SK-N-SH (cell line): ENCODE results near the gene FSD1. TPM values are rescaled to one million over a fixed set of nuclear protein-coding genes. Genes with fewer than 3 reads are reported as not detected.

ENCODE experiments used
- CTCF ChIA-PET: fragments of 300-600, 350-600 bp; formaldehyde crosslinking; extraction: SDS; loops from one replicate; lab custom pipeline; 2021; lab: Yijun Ruan, JAX
- POLR2A ChIA-PET: fragments of 350-600 bp; sonication (Branson Sonifier 250); formaldehyde crosslinking; extraction: SDS; loops from one replicate; lab custom pipeline; 2020; ENCODE audit warnings: antibody characterized with exemption, inconsistent platforms; lab: Yijun Ruan, JAX
- DNase-seq: peaks from one replicate; pipeline ENCODE4 v3.0.0; 2012
- H2AFZ ChIP-seq: fragments of 200-600 bp; sonication (generic); 2 replicates; pipeline ENCODE4 v1.8.1; 2016; ENCODE audit warnings: antibody characterized with exemption, mild to moderate bottlenecking, low read depth
- H3F3A ChIP-seq: fragments of 200-600 bp; sonication (generic); replicated peaks from 2 replicates; pipeline ENCODE3; 2016; ENCODE audit warnings: antibody characterized with exemption, mild to moderate bottlenecking; ENCODE audit not compliant: insufficient read depth
- H3K27ac ChIP-seq, 2 experiments: fragments of 200-500 bp in 1 of 2; fragments of 200-600 bp in 1 of 2; sonication (Bioruptor generic) in 1 of 2; sonication (generic), shearing (Covaris generic) in 1 of 2; 2 replicates each; pipeline versions ENCODE4 v1.5.1 to v1.6.1; 2014 to 2016; ENCODE audit warnings: low read depth in 2 of 2, inconsistent platforms in 1 of 2, low read length in 1 of 2, mild to moderate bottlenecking in 1 of 2, mixed read lengths in 1 of 2
- H3K27me3 ChIP-seq: fragments of 200-600 bp; sonication (generic), shearing (Covaris generic); 2 replicates; pipeline ENCODE4 v1.6.1; 2016; ENCODE audit warnings: mixed run types; ENCODE audit not compliant: insufficient read depth
- H3K36me3 ChIP-seq, 2 experiments: fragments of 200-500 bp in 1 of 2; fragments of 200-600 bp in 1 of 2; sonication (Bioruptor generic) in 1 of 2; sonication (generic) in 1 of 2; replicated peaks in 1 of 2; 2 replicates each; pipeline versions ENCODE3 to v1.5.1; 2014 to 2016; ENCODE audit warnings: low read length in 1 of 2, mild to moderate bottlenecking in 1 of 2; ENCODE audit not compliant: insufficient read depth in 2 of 2, control insufficient read depth in 1 of 2
- H3K4me1 ChIP-seq, 2 experiments: fragments of 200-500 bp in 1 of 2; fragments of 200-600 bp in 1 of 2; sonication (Bioruptor generic) in 1 of 2; sonication (generic), shearing (Covaris generic) in 1 of 2; 2 replicates each; pipeline versions ENCODE4 v1.5.1 to v1.6.1; 2014 to 2016; ENCODE audit warnings: low read depth in 1 of 2, low read length in 1 of 2, mixed run types in 1 of 2; ENCODE audit not compliant: insufficient read depth in 2 of 2, control insufficient read depth in 1 of 2
- H3K4me2 ChIP-seq: fragments of 200-600 bp; sonication (generic), shearing (Covaris generic); 2 replicates; pipeline ENCODE4 v1.6.1; 2017; ENCODE audit warnings: mixed run types
- H3K4me3 ChIP-seq, 2 experiments: fragments of 200-500 bp in 1 of 2; fragments of 200-600 bp in 1 of 2; sonication (Bioruptor generic) in 1 of 2; sonication (generic), shearing (Covaris generic) in 1 of 2; 2 replicates each; pipeline versions ENCODE4 v1.5.1 to v1.8.1; 2014 to 2016; ENCODE audit warnings: low read depth in 2 of 2, inconsistent platforms in 1 of 2, low read length in 1 of 2, mild to moderate bottlenecking in 1 of 2, mixed read lengths in 1 of 2, moderate library complexity in 1 of 2
- H3K79me2 ChIP-seq: fragments of 200-600 bp; sonication (generic); 2 replicates; pipeline ENCODE4 v1.8.1; 2017; ENCODE audit warnings: mild to moderate bottlenecking; ENCODE audit not compliant: insufficient read depth
- H3K9ac ChIP-seq: fragments of 200-600 bp; sonication (generic); 2 replicates; pipeline ENCODE4 v1.6.1; 2017; ENCODE audit warnings: mixed run types
- H3K9me2 ChIP-seq: fragments of 200-600 bp; sonication (generic); 2 replicates; pipeline ENCODE4 v1.6.1; 2017; ENCODE audit warnings: mixed run types
- H3K9me3 ChIP-seq: fragments of 200-600 bp; sonication (generic); 2 replicates; pipeline ENCODE4 v1.6.1; 2017; ENCODE audit warnings: mixed run types, mild to moderate bottlenecking, moderate library complexity
- H4K20me1 ChIP-seq: fragments of 200-600 bp; sonication (generic); 2 replicates; pipeline ENCODE4 v1.6.1; 2017; ENCODE audit warnings: mild to moderate bottlenecking, mixed run types; ENCODE audit not compliant: insufficient read depth
- ELF1 ChIP-seq: IDR thresholded peaks from 2 replicates; pipeline ENCODE4 v1.4.0; 2012
- EZH2phosphoT487 ChIP-seq: fragments of 200-600 bp; sonication (generic); IDR thresholded peaks from 2 replicates; pipeline ENCODE4 v1.6.1; 2017; ENCODE audit warnings: low read depth, mixed run types, mild to moderate bottlenecking, antibody characterized with exemption, moderate library complexity, borderline replicate concordance
- FOXM1 ChIP-seq: IDR thresholded peaks from 2 replicates; pipeline ENCODE4 v1.4.0; 2012; ENCODE audit warnings: low read depth, mild to moderate bottlenecking
- GABPA ChIP-seq: IDR thresholded peaks from 2 replicates; pipeline ENCODE4 v1.4.0; 2012; ENCODE audit warnings: low read depth, mild to moderate bottlenecking
- GATA2 ChIP-seq: sonication (generic); formaldehyde crosslinking; IDR thresholded peaks from 2 replicates; pipeline ENCODE4 v1.5.0; 2020; ENCODE audit warnings: mild to moderate bottlenecking, missing genetic modification reagents
- JUND ChIP-seq: IDR thresholded peaks from 2 replicates; pipeline ENCODE4 v1.4.0; 2012
- MXI1 ChIP-seq: IDR thresholded peaks from 2 replicates; pipeline ENCODE4 v1.6.1; 2012; ENCODE audit warnings: mild to moderate bottlenecking, low read depth, low read length, improper control_type of control experiment
- NFIC ChIP-seq: IDR thresholded peaks from 2 replicates; pipeline ENCODE4 v1.4.0; 2012; ENCODE audit warnings: borderline replicate concordance
- NRF1 ChIP-seq: IDR thresholded peaks from 2 replicates; pipeline ENCODE4 v1.6.1; 2012; ENCODE audit warnings: low read depth, mild to moderate bottlenecking, low read length
- PBX3 ChIP-seq: IDR thresholded peaks from 2 replicates; pipeline ENCODE4; 2012
- POLR2AphosphoS5 ChIP-seq: IDR thresholded peaks from 2 replicates; pipeline ENCODE4 v1.6.1; 2012; ENCODE audit warnings: low read depth, low read length
- RAD21 ChIP-seq: IDR thresholded peaks from 2 replicates; pipeline ENCODE4 v1.6.1; 2012; ENCODE audit warnings: mild to moderate bottlenecking, low read length
- RCOR1 ChIP-seq: fragments of 150-350 bp; IDR thresholded peaks from 2 replicates; pipeline ENCODE4 v1.6.1; 2017; ENCODE audit warnings: antibody characterized with exemption, low read length
- REST ChIP-seq: IDR thresholded peaks from 2 replicates; pipeline ENCODE4 v1.6.1; 2012; ENCODE audit warnings: mild to moderate bottlenecking, low read depth, low read length, moderate library complexity
- RFX5 ChIP-seq: IDR thresholded peaks from 2 replicates; pipeline ENCODE4 v1.6.1; 2012; ENCODE audit warnings: mild to moderate bottlenecking, improper control_type of control experiment, low read length
- SIN3A ChIP-seq: IDR thresholded peaks from 2 replicates; pipeline ENCODE4 v1.6.1; 2012; ENCODE audit warnings: low read depth, mild to moderate bottlenecking, low read length, moderate library complexity, borderline replicate concordance
- SMC3 ChIP-seq: IDR thresholded peaks from 2 replicates; pipeline ENCODE4 v1.6.1; 2012; ENCODE audit warnings: low read depth, low read length, improper control_type of control experiment
- TAF1 ChIP-seq: IDR thresholded peaks from 2 replicates; pipeline ENCODE4 v1.6.1; 2012; ENCODE audit warnings: low read depth, mild to moderate bottlenecking, low read length, moderate library complexity, borderline replicate concordance
- TCF12 ChIP-seq: IDR thresholded peaks from 2 replicates; pipeline ENCODE4 v1.4.0; 2012
- WGBS: methylation state at CpG from one replicate; pipeline ENCODE4 v1.1.6; 2017; ENCODE audit warnings: low lambda C conversion rate; 5-methylcytosine and 5-hydroxymethylcytosine counted together
- polyA plus RNA-seq, 3 experiments: library from polyadenylated mRNA; depleted of rRNA; stranded (reverse); fragments of >200 nt; gene quantifications; 2 replicates each; pipeline ENCODE4 v1.2.3, GENCODE V29; 2012
- TF ChIP-seq, protein P1 (sequence below): IDR thresholded peaks from 2 replicates; pipeline ENCODE4 v1.4.0; 2012; ENCODE audit warnings: low read depth, borderline replicate concordance

FSD1 gene
- polyA plus RNA-seq, 1 of the 3 experiments (the other 2 are of a cell fraction) = 49.0 TPM

- no peak for TF ChIP-seq TCF12
Measured at GRCh38 chr19:4316956-4317355, 12.6 kb downstream of the FSD1 start (continued).

DNA sequence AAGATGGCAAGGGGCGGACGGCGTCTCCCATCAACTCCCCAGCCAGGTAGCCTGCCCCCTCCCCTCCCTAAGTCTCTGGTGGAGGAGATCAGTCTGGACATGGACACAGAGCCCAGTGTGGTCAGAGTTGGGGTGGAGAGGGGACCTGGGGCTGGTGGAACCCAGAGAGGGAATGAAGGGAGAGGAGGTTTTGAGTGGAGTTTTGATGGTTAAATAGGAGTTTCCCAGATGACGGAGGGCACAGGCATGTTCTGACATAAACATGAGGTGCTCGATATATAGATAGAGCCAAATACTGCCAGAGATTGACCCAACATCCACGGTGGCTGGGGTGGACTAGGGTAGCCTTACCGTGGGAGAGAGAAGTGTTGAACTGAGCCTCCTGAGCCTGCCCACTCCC lies 14.1 kb downstream of the FSD1 start:
- ChIA-PET CTCF (interaction anchor here (0.6 kb wide), 1 partner anchor 94 kb away, joined by 3 read pairs; no protein-coding TSS in a partner anchor), POLR2A (no interaction called here)
- Histone ChIP-seq H3K27me3 (no peaks in the 10 kb centered on the region), H3K27ac (no peak overlapping the region), H2AFZ (no peak overlapping the region), H3K4me3 (no peak overlapping the region), H3K9me2 (no peaks in the 10 kb centered on the region), H3K79me2 (no peaks in the 10 kb centered on the region), H3F3A (no peaks in the 10 kb centered on the region), H3K4me1 (no peaks in the 10 kb centered on the region), H3K36me3 (peaks cover 10 to 16% of the 10 kb centered on the region in 2 experiments), H3K9ac (no peak overlapping the region), H3K9me3 (no peaks in the 10 kb centered on the region), H3K4me2 (no peak overlapping the region), H4K20me1 (no peaks in the 10 kb centered on the region)
- peak; percentile 11 for DNase-seq
- TF ChIP-seq TAF1 = no peak
- TF ChIP-seq RCOR1 = no peak
- TF ChIP-seq, protein P1, sequence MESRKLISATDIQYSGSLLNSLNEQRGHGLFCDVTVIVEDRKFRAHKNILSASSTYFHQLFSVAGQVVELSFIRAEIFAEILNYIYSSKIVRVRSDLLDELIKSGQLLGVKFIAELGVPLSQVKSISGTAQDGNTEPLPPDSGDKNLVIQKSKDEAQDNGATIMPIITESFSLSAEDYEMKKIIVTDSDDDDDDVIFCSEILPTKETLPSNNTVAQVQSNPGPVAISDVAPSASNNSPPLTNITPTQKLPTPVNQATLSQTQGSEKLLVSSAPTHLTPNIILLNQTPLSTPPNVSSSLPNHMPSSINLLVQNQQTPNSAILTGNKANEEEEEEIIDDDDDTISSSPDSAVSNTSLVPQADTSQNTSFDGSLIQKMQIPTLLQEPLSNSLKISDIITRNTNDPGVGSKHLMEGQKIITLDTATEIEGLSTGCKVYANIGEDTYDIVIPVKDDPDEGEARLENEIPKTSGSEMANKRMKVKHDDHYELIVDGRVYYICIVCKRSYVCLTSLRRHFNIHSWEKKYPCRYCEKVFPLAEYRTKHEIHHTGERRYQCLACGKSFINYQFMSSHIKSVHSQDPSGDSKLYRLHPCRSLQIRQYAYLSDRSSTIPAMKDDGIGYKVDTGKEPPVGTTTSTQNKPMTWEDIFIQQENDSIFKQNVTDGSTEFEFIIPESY = no peak
- TF ChIP-seq MXI1 = no peak
- no peak for TF ChIP-seq GATA2 (CRISPR knock-in tag)
- TF ChIP-seq REST = no peak
- no peak for TF ChIP-seq RAD21
- 98% methylated on average over 7 of the region's 7 CpGs for WGBS

GRCh38 chr19:4319067-4319718 lies 14.8 kb downstream of the FSD1 start:
- H3K9me3 ChIP-seq = no peaks in the 10 kb centered on the region
- no peak overlapping the region for H2AFZ ChIP-seq
- no peaks in the 10 kb centered on the region for H3K27me3 ChIP-seq
- CTCF ChIA-PET = interaction anchor here (0.6 to 2.4 kb wide), 4 partner anchors 33 to 104 kb away, joined by 3 to 13 read pairs (median 6); no protein-coding TSS in a partner anchor
- 97% methylated on average over 2 of the region's 2 CpGs for whole genome bisulfite sequencing
- DNase-seq = peak; percentile 2
- H3F3A ChIP-seq = no peaks in the 10 kb centered on the region
- POLR2A ChIA-PET = interaction anchor here (0.6 kb wide), 1 partner anchor 85 kb away, joined by 3 read pairs; no protein-coding TSS in a partner anchor
- H3K9ac ChIP-seq = no peak overlapping the region
- peaks cover 10 to 16% of the 10 kb centered on the region in 2 experiments for H3K36me3 ChIP-seq
- H3K27ac ChIP-seq = no peak overlapping the region
- H3K4me2 ChIP-seq = no peak overlapping the region
- H4K20me1 ChIP-seq = no peaks in the 10 kb centered on the region
- no peaks in the 10 kb centered on the region for H3K9me2 ChIP-seq
- no peaks in the 10 kb centered on the region for H3K4me1 ChIP-seq
- no peak overlapping the region for H3K4me3 ChIP-seq
- no peaks in the 10 kb centered on the region for H3K79me2 ChIP-seq
- TF ChIP-seq NFIC (no peak), GABPA (no peak), RCOR1 (no peak), PBX3 (no peak), RFX5 (no peak), JUND (no peak), EZH2phosphoT487 (no peak), NRF1 (no peak), SIN3A (no peak), TCF12 (no peak), MXI1 (no peak), TAF1 (no peak), FOXM1 (no peak), POLR2AphosphoS5 (no peak), ELF1 (no peak), SMC3 (no peak)
